ENCODE results near the gene PRMT3.
A peak's percentile ranks its signal among the peaks of the same experiment; 100 is the strongest.
"Not testable (repeated sequence)": the region's sequence is repeated elsewhere in the genome, so short reads cannot be mapped to it uniquely, and the experiment has no call there.

Gene PRMT3

GRCh38 chr11:20376162-20376730 is 11.3 kb upstream of the PRMT3 start:
- Histone ChIP-seq H3K79me2 (ENCODE audit: low read length) (no peaks in the 10 kb centered on the region), H3K4me2 (ENCODE audit: low read depth, low read length) (no peak overlapping the region), H3K4me1 (ENCODE audit: low read length) (no peaks in the 10 kb centered on the region), H3K27ac (ENCODE audit: low read length) (no peak overlapping the region), H3K9ac (ENCODE audit: low read length) (no peak overlapping the region), H2AFZ (ENCODE audit: low read length) (no peak overlapping the region), H3F3A (ENCODE audit: insufficient read depth, low read length) (no peaks in the 10 kb centered on the region), H3K4me3 (ENCODE audit: low read length) (no peak overlapping the region), H4K20me1 (ENCODE audit: insufficient read depth, low read length) (no peaks in the 10 kb centered on the region), H3K27me3 (replicated peaks; ENCODE audit: insufficient read depth, low read length) (no peaks in the 10 kb centered on the region), H3K36me3 (replicated peaks; ENCODE audit: insufficient read depth, low read length) (no peaks in the 10 kb centered on the region), H3K9me3 (replicated peaks; ENCODE audit: insufficient read depth, low read length) (no peaks in the 10 kb centered on the region), H3K9me2 (replicated peaks; ENCODE audit: insufficient read depth, low read length) (no peaks in the 10 kb centered on the region)
- TF ChIP-seq EZH2 (optimal IDR thresholded peaks at IDR 0.05; ENCODE audit: low read depth, low read length) (no peak), EZH2phosphoT487 (IDR thresholded peaks at IDR 0.05; ENCODE audit: low read length) (no peak), CTCF (IDR thresholded peaks at IDR 0.05; ENCODE audit: low read length) (no peak)
- no peak for DNase-seq

DNA sequence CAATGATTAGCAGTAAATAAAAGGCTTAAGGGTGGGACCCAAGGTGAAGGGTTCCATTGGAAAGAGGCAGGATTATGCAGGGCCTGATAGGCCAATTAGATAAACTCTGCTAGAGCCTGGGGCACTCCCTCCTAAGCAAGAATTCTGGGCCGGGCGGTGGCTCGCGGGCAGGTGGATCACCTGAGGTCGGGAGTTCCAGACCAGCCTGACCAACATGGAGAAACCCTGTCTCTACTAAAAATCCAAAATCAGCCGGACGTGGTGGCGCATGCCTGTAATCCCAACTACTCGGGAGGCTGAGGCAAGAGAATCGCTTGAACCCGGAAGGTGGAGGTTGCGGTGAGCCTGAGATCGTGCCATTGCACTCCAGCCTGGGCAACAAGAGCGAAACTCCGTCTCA is 1.5 kb upstream of the PRMT3 start:
- not testable (repeated sequence) for H3K36me3 ChIP-seq (replicated peaks; ENCODE audit: insufficient read depth, low read length); H3K4me3 ChIP-seq (ENCODE audit: low read length); H3K9me2 ChIP-seq (replicated peaks; ENCODE audit: insufficient read depth, low read length); H3K27ac ChIP-seq (ENCODE audit: low read length); H3K9me3 ChIP-seq (replicated peaks; ENCODE audit: insufficient read depth, low read length); H3F3A ChIP-seq (ENCODE audit: insufficient read depth, low read length); H2AFZ ChIP-seq (ENCODE audit: low read length); H3K27me3 ChIP-seq (replicated peaks; ENCODE audit: insufficient read depth, low read length); H3K4me2 ChIP-seq (ENCODE audit: low read depth, low read length); DNase-seq; H3K9ac ChIP-seq (ENCODE audit: low read length); H4K20me1 ChIP-seq (ENCODE audit: insufficient read depth, low read length); H3K4me1 ChIP-seq (ENCODE audit: low read length)
- peaks cover 17% of the 10 kb centered on the region for H3K79me2 ChIP-seq (ENCODE audit: low read length)

DNA sequence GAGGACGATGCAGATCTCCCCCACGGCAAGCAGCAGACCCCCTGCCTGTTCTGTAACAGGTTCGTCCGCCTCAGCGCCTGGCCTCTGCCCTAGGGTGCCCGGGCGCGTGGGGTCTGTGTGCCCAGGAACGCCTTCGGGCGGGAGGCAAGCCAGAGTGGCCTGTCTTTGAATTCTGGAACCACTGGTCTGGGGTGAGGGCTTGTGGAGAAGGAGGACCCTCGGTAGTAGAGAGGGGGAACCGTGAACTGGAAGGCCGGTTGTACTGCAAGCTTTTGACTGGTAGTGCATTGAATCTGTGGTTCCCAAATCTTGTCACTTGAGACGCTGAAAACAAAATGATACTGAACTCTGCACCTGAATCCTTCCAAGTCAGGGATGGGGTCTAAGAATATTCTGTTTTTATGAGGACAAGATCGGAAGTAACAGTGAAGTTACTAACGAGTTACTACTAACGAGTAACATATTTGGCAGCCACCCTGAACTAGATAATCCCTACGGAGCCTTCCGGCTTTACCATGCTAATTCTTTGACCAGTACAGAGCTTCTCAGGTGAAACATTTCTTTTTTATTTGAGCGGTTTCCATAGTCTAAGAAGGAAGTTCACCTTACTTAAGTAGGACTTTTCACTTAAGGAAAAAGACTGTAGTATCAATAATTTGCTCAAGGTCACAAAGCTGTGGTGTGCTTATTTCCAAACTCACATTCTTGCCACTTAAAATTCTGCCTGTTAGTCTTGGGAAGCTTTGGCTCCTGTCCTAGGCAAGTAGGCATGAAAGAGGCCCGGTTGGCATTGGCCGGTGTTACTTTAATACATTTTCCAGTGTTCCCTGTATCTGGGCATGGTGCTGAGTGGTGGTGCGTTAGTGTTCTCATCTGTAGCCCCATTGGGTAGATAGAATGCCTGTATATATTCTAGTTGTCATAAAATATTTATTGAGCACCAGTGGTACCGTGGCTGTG is 860 bp downstream of the PRMT3 start:
- peak; percentile 31 for DNase-seq
- Histone ChIP-seq H3K36me3 (replicated peaks; ENCODE audit: insufficient read depth, low read length) (no peaks in the 10 kb centered on the region), H3K9me3 (replicated peaks; ENCODE audit: insufficient read depth, low read length) (no peaks in the 10 kb centered on the region), H3K4me3 (ENCODE audit: low read length) (peak overlapping the region; percentile 93), H3K27me3 (replicated peaks; ENCODE audit: insufficient read depth, low read length) (no peaks in the 10 kb centered on the region), H3K27ac (ENCODE audit: low read length) (peak overlapping the region; percentile 95), H2AFZ (ENCODE audit: low read length) (peak overlapping the region; percentile 90), H3K4me1 (ENCODE audit: low read length) (peaks cover 7% of the 10 kb centered on the region; the same call in 1 of the 2 replicates), H3K4me2 (ENCODE audit: low read depth, low read length) (peak overlapping the region; percentile 92), H3F3A (ENCODE audit: insufficient read depth, low read length) (peaks cover 3% of the 10 kb centered on the region; the same call in 1 of the 2 replicates), H3K9me2 (replicated peaks; ENCODE audit: insufficient read depth, low read length) (no peaks in the 10 kb centered on the region), H3K79me2 (ENCODE audit: low read length) (peaks cover 17% of the 10 kb centered on the region), H4K20me1 (ENCODE audit: insufficient read depth, low read length) (no peaks in the 10 kb centered on the region), H3K9ac (ENCODE audit: low read length) (peak overlapping the region; percentile 96)
- TF ChIP-seq EZH2 (optimal IDR thresholded peaks at IDR 0.05; ENCODE audit: low read depth, low read length) (no peak), CTCF (IDR thresholded peaks at IDR 0.05; ENCODE audit: low read length) (no peak), EZH2phosphoT487 (IDR thresholded peaks at IDR 0.05; ENCODE audit: low read length) (no peak)
